Left ventricle myocardium inferior (tissue), 1 donor: ENCODE results near the gene LELP1. TPM values are rescaled to one million over a fixed set of nuclear protein-coding genes. Genes with fewer than 3 reads are reported as not detected.
"Not testable (repeated sequence)": the region's sequence is repeated elsewhere in the genome, so short reads cannot be mapped to it uniquely, and the experiment has no call there.

Source experiments
- DNase-seq: peaks from one replicate; pipeline ENCODE4 v3.0.0-alpha.2; 2020
- H3K27ac ChIP-seq: fragments of 200-600 bp; replicated peaks from 2 replicates; pipeline ENCODE4 v1.8.0; 2021
- H3K27me3 ChIP-seq: fragments of 200-600 bp; 2 replicates; pipeline ENCODE4 v1.8.0; 2021; ENCODE audit warnings: low read depth
- H3K36me3 ChIP-seq: fragments of 200-600 bp; 2 replicates; pipeline ENCODE4 v1.8.0; 2021
- H3K4me1 ChIP-seq: fragments of 200-600 bp; 2 replicates; pipeline ENCODE4 v1.8.0; 2021
- H3K4me3 ChIP-seq: fragments of 200-600 bp; 2 replicates; pipeline ENCODE4 v1.8.0; 2021; ENCODE audit warnings: mild to moderate bottlenecking, moderate library complexity
- H3K9me3 ChIP-seq: fragments of 200-600 bp; replicated peaks from 2 replicates; pipeline ENCODE4 v1.8.0; 2021
- CTCF ChIP-seq: fragments of 200-600 bp; IDR thresholded peaks from 2 replicates; pipeline ENCODE4 v1.8.0; 2021; ENCODE audit warnings: antibody characterized with exemption, mild to moderate bottlenecking, borderline replicate concordance
- intact Hi-C: fragments of 100-400 bp; cut with micrococcal nuclease; formaldehyde crosslinking; loops from one replicate; pipeline ENCODE4 v1.11.0; 2022
- total RNA-seq: library from RNA; stranded (reverse); fragmentation: NEBNext Ultra II Directional; extraction: Animal tissue kit (Norgen Biotek cat#: 25700); gene quantifications from one replicate; pipeline ENCODE4 v1.2.1, GENCODE V29; 2021
- donor health status: DM: no; HTN: yes; CAD: no; lungs with severe emphysema.

LELP1 gene
- total RNA-seq, 1 donor from 2014 or later, result not detected

- no peaks in the 10 kb centered on the region for H3K36me3 ChIP-seq
- intact Hi-C loops, result no loop called here
- no peak for DNase-seq
- no peak overlapping the region for H3K4me3 ChIP-seq
- no peaks in the 10 kb centered on the region for H3K4me1 ChIP-seq
- peaks cover 69% of the 10 kb centered on the region for H3K27me3 ChIP-seq
- TF ChIP-seq CTCF, result no peak
- H3K9me3 ChIP-seq, result no peaks in the 10 kb centered on the region
- H3K27ac ChIP-seq, result no peak overlapping the region
These were observed 14.7 kb downstream of the LELP1 start for GRCh38 chr1:153217744-153218416.

GRCh38 chr1:153220606-153221303 is 17.5 kb downstream of the LELP1 start:
- Histone ChIP-seq H3K9me3 (no peaks in the 10 kb centered on the region), H3K4me3 (no peak overlapping the region), H3K36me3 (no peaks in the 10 kb centered on the region), H3K27me3 (peaks cover 63% of the 10 kb centered on the region), H3K27ac (no peak overlapping the region), H3K4me1 (no peaks in the 10 kb centered on the region)
- intact Hi-C loops, result no loop called here
- TF ChIP-seq CTCF, result no peak
- DNase-seq, result no peak

DNA sequence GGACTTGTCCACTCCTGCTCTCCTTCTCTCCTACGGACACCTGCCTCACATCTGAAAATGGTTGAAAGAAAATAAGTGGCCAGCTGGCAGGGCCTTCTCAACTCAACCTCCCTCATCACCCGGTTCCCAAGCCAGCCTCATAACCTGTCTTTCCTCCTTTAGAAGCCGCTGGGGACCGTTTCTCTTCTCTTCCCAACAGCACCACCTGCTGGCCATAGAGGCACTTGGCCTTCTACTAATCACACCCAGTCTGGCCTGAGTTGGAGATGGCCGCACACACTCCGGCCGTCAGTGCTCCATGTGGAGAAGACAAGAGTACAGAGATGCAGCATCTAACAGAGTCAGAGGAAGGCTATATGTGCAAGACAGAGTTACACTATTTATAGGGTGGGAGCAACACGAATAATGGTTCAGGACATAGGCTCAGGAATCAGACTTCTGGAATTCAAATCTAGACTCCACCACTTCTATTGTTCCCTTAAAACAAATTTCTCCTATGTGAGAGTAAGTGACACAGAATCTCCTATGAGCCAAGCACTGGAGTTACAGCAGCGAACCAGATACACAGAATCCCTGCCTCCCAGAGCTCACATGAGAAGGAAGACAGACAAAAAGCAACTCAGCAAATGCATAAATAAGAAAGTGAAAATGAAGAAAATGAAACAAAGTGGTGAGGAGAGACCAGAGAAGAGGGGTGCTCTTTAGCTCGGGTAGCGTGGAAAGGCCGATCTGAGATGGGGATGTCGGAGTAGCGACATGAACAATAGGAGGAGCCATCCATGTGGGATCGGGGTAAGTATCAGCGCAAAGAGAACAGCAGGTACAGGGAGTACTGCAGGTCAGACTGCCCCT is 20.0 kb downstream of the LELP1 start:
- peak; percentile 77 for TF ChIP-seq CTCF
- H3K27me3 ChIP-seq, result peaks cover 77% of the 10 kb centered on the region
- intact Hi-C loops, result not testable (repeated sequence)

GRCh38 chr1:153227810-153228209 is 24.6 kb downstream of the LELP1 start:
- Histone ChIP-seq H3K27me3 (peaks cover 70% of the 10 kb centered on the region), H3K36me3 (no peaks in the 10 kb centered on the region), H3K27ac (no peak overlapping the region), H3K4me3 (no peak overlapping the region), H3K4me1 (no peaks in the 10 kb centered on the region), H3K9me3 (no peaks in the 10 kb centered on the region)
- DNase-seq, result no peak
- intact Hi-C loops, result no loop called here
- no peak for TF ChIP-seq CTCF

More for the DNA sequence above, 20.0 kb downstream of the LELP1 start:
- not testable (repeated sequence) for H3K4me3 ChIP-seq, H3K4me1 ChIP-seq, H3K27ac ChIP-seq, H3K36me3 ChIP-seq, H3K9me3 ChIP-seq
- DNase-seq, result peak; percentile 47

GRCh38 chr1:153228491-153228890 is 25.3 kb downstream of the LELP1 start:
- intact Hi-C loops, result no loop called here
- no peaks in the 10 kb centered on the region for H3K9me3 ChIP-seq
- TF ChIP-seq CTCF, result no peak
- no peaks in the 10 kb centered on the region for H3K4me1 ChIP-seq
- no peak overlapping the region for H3K27ac ChIP-seq
- no peak for DNase-seq
- no peak overlapping the region for H3K4me3 ChIP-seq
- H3K27me3 ChIP-seq, result peaks cover 69% of the 10 kb centered on the region
- no peaks in the 10 kb centered on the region for H3K36me3 ChIP-seq
